ENCODE data around the gene LYZL1.

The LYZL1 gene

GRCh38 chr10:29273478-29273877, 15.4 kb upstream of the LYZL1 start:
- Histone ChIP-seq H3K27me3 (ENCODE audit: control insufficient read depth in 3 of 3, insufficient read depth in 3 of 3, low read depth in 1 of 3, low read length in 3 of 3) (no peaks in the 10 kb centered on the region), H3K4me3 (ENCODE audit: low read length in 2 of 2) (no peak overlapping the region), H2BK5ac (ENCODE audit: low read length) (no peak overlapping the region), H3K4me2 (ENCODE audit: insufficient read depth, low read length, poor library complexity, severe bottlenecking) (no peak overlapping the region), H3K9ac (ENCODE audit: low read depth, low read length, poor library complexity) (no peak overlapping the region), H3K79me1 (ENCODE audit: low read depth, low read length) (no peaks in the 10 kb centered on the region), H2BK120ac (ENCODE audit: low read depth, low read length) (no peak overlapping the region), H3K18ac (ENCODE audit: low read length) (no peak overlapping the region), H3K14ac (ENCODE audit: low read length) (no peak overlapping the region), H4K91ac (ENCODE audit: low read depth, low read length, poor library complexity) (peak overlapping the region; percentile 12), H2BK15ac (ENCODE audit: low read length) (no peak overlapping the region), H3K4ac (ENCODE audit: low read length) (no peak overlapping the region), H3K23ac (ENCODE audit: low read depth, low read length, poor library complexity) (no peak overlapping the region), H2BK12ac (ENCODE audit: low read length) (no peak overlapping the region), H3K4me1 (ENCODE audit: control insufficient read depth in 2 of 2, insufficient read depth in 1 of 2, low read depth in 1 of 2, low read length in 2 of 2) (peaks cover 0 to 1% of the 10 kb centered on the region in 2 donors), H3K9me3 (replicated peaks in 1 of 2; ENCODE audit: control insufficient read depth in 2 of 2, insufficient read depth in 1 of 2, low read depth in 1 of 2, low read length in 2 of 2) (no peaks in the 10 kb centered on the region), H2AFZ (ENCODE audit: low read length) (no peak overlapping the region), H2AK5ac (ENCODE audit: low read depth, low read length) (no peak overlapping the region), H3K36me3 (replicated peaks in 1 of 2; ENCODE audit: control insufficient read depth in 2 of 2, insufficient read depth in 2 of 2, low read length in 2 of 2) (no peaks in the 10 kb centered on the region), H3K27ac (replicated peaks; ENCODE audit: low read length) (no peak overlapping the region), H4K8ac (ENCODE audit: low read depth, low read length) (no peak overlapping the region)
- WGBS, 2 donors (ENCODE audit: extremely low coverage in 2 of 2, insufficient read length in 2 of 2, insufficient replicate concordance in 1 of 2), result no CpG with 5 or more reads among the region's 5 CpGs
- DNase-seq (ENCODE audit: low spot score), result no peak

- Histone ChIP-seq H3K36me3 (replicated peaks in 1 of 2; ENCODE audit: control insufficient read depth in 2 of 2, insufficient read depth in 2 of 2, low read length in 2 of 2) (no peaks in the 10 kb centered on the region), H3K4me2 (ENCODE audit: insufficient read depth, low read length, poor library complexity, severe bottlenecking) (no peak overlapping the region), H3K27me3 (ENCODE audit: control insufficient read depth in 3 of 3, insufficient read depth in 3 of 3, low read depth in 1 of 3, low read length in 3 of 3) (no peaks in the 10 kb centered on the region), H4K8ac (ENCODE audit: low read depth, low read length) (no peak overlapping the region), H3K4me3 (ENCODE audit: low read length in 2 of 2) (no peak overlapping the region), H3K27ac (replicated peaks; ENCODE audit: low read length) (no peak overlapping the region), H2BK12ac (ENCODE audit: low read length) (no peak overlapping the region), H2AK5ac (ENCODE audit: low read depth, low read length) (no peak overlapping the region), H2BK15ac (ENCODE audit: low read length) (no peak overlapping the region), H2AFZ (ENCODE audit: low read length) (no peak overlapping the region), H3K14ac (ENCODE audit: low read length) (no peak overlapping the region), H2BK120ac (ENCODE audit: low read depth, low read length) (no peak overlapping the region), H3K79me1 (ENCODE audit: low read depth, low read length) (no peaks in the 10 kb centered on the region), H4K91ac (ENCODE audit: low read depth, low read length, poor library complexity) (no peak overlapping the region), H3K4ac (ENCODE audit: low read length) (no peak overlapping the region), H3K9ac (ENCODE audit: low read depth, low read length, poor library complexity) (no peak overlapping the region), H3K18ac (ENCODE audit: low read length) (no peak overlapping the region), H3K4me1 (ENCODE audit: control insufficient read depth in 2 of 2, insufficient read depth in 1 of 2, low read depth in 1 of 2, low read length in 2 of 2) (peaks cover 0 to 1% of the 10 kb centered on the region in 2 donors), H2BK5ac (ENCODE audit: low read length) (no peak overlapping the region), H3K23ac (ENCODE audit: low read depth, low read length, poor library complexity) (no peak overlapping the region), H3K9me3 (replicated peaks in 1 of 2; ENCODE audit: control insufficient read depth in 2 of 2, insufficient read depth in 1 of 2, low read depth in 1 of 2, low read length in 2 of 2) (no peaks in the 10 kb centered on the region)
- no CpG with 5 or more reads among the region's 6 CpGs for WGBS, 2 donors (ENCODE audit: extremely low coverage in 2 of 2, insufficient read length in 2 of 2, insufficient replicate concordance in 1 of 2)
- DNase-seq (ENCODE audit: low spot score), result no peak
Observed at GRCh38 chr10:29276251-29276850, 12.5 kb upstream of the LYZL1 start.

- H3K4ac ChIP-seq (ENCODE audit: low read length), result no peak overlapping the region
- H3K79me1 ChIP-seq (ENCODE audit: low read depth, low read length), result no peaks in the 10 kb centered on the region
- H3K18ac ChIP-seq (ENCODE audit: low read length), result no peak overlapping the region
- peaks cover 0 to under 1% of the 10 kb centered on the region in 2 donors for H3K4me1 ChIP-seq (ENCODE audit: control insufficient read depth in 2 of 2, insufficient read depth in 1 of 2, low read depth in 1 of 2, low read length in 2 of 2)
- no peak overlapping the region for H4K91ac ChIP-seq (ENCODE audit: low read depth, low read length, poor library complexity)
- H3K4me3 ChIP-seq (ENCODE audit: low read length in 2 of 2), result no peak overlapping the region
- H2AFZ ChIP-seq (ENCODE audit: low read length), result no peak overlapping the region
- no peak overlapping the region for H2BK15ac ChIP-seq (ENCODE audit: low read length)
- no peak overlapping the region for H3K4me2 ChIP-seq (ENCODE audit: insufficient read depth, low read length, poor library complexity, severe bottlenecking)
- H3K9ac ChIP-seq (ENCODE audit: low read depth, low read length, poor library complexity), result no peak overlapping the region
- H2BK12ac ChIP-seq (ENCODE audit: low read length), result no peak overlapping the region
- H3K36me3 ChIP-seq (replicated peaks in 1 of 2; ENCODE audit: control insufficient read depth in 2 of 2, insufficient read depth in 2 of 2, low read length in 2 of 2), result no peaks in the 10 kb centered on the region
- H3K23ac ChIP-seq (ENCODE audit: low read depth, low read length, poor library complexity), result no peak overlapping the region
- no CpG with 5 or more reads among the region's 4 CpGs for WGBS, 2 donors (ENCODE audit: extremely low coverage in 2 of 2, insufficient read length in 2 of 2, insufficient replicate concordance in 1 of 2)
- DNase-seq (ENCODE audit: low spot score), result no peak
- H2BK120ac ChIP-seq (ENCODE audit: low read depth, low read length), result no peak overlapping the region
- H4K8ac ChIP-seq (ENCODE audit: low read depth, low read length), result no peak overlapping the region
- no peaks in the 10 kb centered on the region for H3K9me3 ChIP-seq (replicated peaks in 1 of 2; ENCODE audit: control insufficient read depth in 2 of 2, insufficient read depth in 1 of 2, low read depth in 1 of 2, low read length in 2 of 2)
- no peaks in the 10 kb centered on the region for H3K27me3 ChIP-seq (ENCODE audit: control insufficient read depth in 3 of 3, insufficient read depth in 3 of 3, low read depth in 1 of 3, low read length in 3 of 3)
- H3K14ac ChIP-seq (ENCODE audit: low read length), result no peak overlapping the region
- H3K27ac ChIP-seq (replicated peaks; ENCODE audit: low read length), result no peak overlapping the region
- H2BK5ac ChIP-seq (ENCODE audit: low read length), result no peak overlapping the region
- H2AK5ac ChIP-seq (ENCODE audit: low read depth, low read length), result no peak overlapping the region
Observed at GRCh38 chr10:29277296-29277695, 11.6 kb upstream of the LYZL1 start.

DNA sequence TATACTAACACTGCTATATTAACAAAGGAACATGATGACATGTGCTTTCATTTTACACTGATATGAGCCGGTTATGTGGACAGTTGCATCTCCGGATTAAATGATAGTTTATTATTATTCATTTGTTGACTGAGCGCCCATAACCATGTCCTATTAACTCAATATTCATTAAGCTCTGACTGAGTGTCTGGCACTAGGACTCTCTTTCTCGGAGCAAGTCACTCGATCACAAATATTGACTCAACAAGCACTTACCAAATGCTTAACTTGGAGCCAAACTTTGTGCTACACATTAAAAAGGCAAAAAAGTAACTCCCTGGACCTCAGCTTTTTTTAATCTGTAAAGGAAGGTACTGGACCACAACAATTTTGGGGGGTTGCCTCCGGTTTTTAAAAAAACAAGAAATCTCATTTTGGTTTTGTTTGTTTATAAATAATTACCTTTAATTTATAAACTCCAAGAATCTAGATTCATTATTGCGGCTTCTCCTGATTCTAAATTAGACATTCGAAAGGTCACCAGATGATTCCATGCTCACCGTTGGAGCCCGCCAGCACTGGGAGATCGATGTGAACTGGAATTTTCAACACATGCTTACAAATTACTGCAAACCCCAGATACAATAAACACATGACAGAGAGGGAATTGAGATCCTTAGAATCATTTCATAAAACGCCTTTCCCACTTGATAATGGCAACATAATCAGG, 8.9 kb upstream of the LYZL1 start:
- Histone ChIP-seq H2BK12ac (ENCODE audit: low read length) (no peak overlapping the region), H3K9ac (ENCODE audit: low read depth, low read length, poor library complexity) (no peak overlapping the region), H4K8ac (ENCODE audit: low read depth, low read length) (no peak overlapping the region), H3K14ac (ENCODE audit: low read length) (no peak overlapping the region), H3K4me3 (ENCODE audit: low read length in 2 of 2) (no peak overlapping the region), H2AK5ac (ENCODE audit: low read depth, low read length) (no peak overlapping the region), H3K4me2 (ENCODE audit: insufficient read depth, low read length, poor library complexity, severe bottlenecking) (no peak overlapping the region), H2BK15ac (ENCODE audit: low read length) (no peak overlapping the region), H2BK120ac (ENCODE audit: low read depth, low read length) (no peak overlapping the region), H3K36me3 (replicated peaks in 1 of 2; ENCODE audit: control insufficient read depth in 2 of 2, insufficient read depth in 2 of 2, low read length in 2 of 2) (no peaks in the 10 kb centered on the region), H3K79me1 (ENCODE audit: low read depth, low read length) (no peaks in the 10 kb centered on the region), H2BK5ac (ENCODE audit: low read length) (no peak overlapping the region), H4K91ac (ENCODE audit: low read depth, low read length, poor library complexity) (no peak overlapping the region), H3K4ac (ENCODE audit: low read length) (no peak overlapping the region), H3K23ac (ENCODE audit: low read depth, low read length, poor library complexity) (no peak overlapping the region), H3K27me3 (ENCODE audit: control insufficient read depth in 3 of 3, insufficient read depth in 3 of 3, low read depth in 1 of 3, low read length in 3 of 3) (no peaks in the 10 kb centered on the region), H3K27ac (replicated peaks; ENCODE audit: low read length) (no peak overlapping the region), H3K4me1 (ENCODE audit: control insufficient read depth in 2 of 2, insufficient read depth in 1 of 2, low read depth in 1 of 2, low read length in 2 of 2) (no peaks in the 10 kb centered on the region), H3K18ac (ENCODE audit: low read length) (no peak overlapping the region), H3K9me3 (replicated peaks in 1 of 2; ENCODE audit: control insufficient read depth in 2 of 2, insufficient read depth in 1 of 2, low read depth in 1 of 2, low read length in 2 of 2) (no peaks in the 10 kb centered on the region), H2AFZ (ENCODE audit: low read length) (no peak overlapping the region)
- WGBS, 2 donors (ENCODE audit: extremely low coverage in 2 of 2, insufficient read length in 2 of 2, insufficient replicate concordance in 1 of 2), result no CpG with 5 or more reads among the region's 12 CpGs
- no peak for DNase-seq (ENCODE audit: low spot score)
